Skeletal muscle cell (primary cell): Measurements from ENCODE around the gene CTNNB1.

Experiments used
- DNase-seq: peaks from one replicate; pipeline ENCODE4 v3.0.0-alpha.2; 2010; ENCODE audit warnings: low read depth
- H3K4me3 ChIP-seq: 2 replicates; pipeline ENCODE4 v1.5.1; 2011; ENCODE audit warnings: low read depth, mild to moderate bottlenecking, control low read depth, low read length, moderate library complexity

CTNNB1 gene

DNA sequence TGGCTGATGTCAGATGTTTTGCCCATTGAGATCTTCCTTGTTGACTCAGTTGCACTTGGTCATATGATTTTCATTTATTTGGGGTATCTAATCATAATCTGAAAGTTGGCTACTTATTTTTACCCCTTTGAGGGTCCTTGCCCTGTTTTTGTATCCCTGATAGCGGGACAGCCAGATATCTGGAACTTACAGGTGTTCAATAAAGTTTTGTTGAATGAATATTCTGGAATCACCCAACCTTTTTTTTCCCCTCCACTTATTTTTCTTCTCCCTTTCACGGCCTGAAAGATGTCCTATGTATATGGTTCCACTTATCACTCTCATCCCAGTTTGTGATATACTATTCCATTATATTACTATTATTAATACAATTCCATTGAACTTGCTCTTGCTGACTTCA lies 12.8 kb downstream of the CTNNB1 start:
- DNase-seq: no peak
- H3K4me3 ChIP-seq: no peak overlapping the region

DNA sequence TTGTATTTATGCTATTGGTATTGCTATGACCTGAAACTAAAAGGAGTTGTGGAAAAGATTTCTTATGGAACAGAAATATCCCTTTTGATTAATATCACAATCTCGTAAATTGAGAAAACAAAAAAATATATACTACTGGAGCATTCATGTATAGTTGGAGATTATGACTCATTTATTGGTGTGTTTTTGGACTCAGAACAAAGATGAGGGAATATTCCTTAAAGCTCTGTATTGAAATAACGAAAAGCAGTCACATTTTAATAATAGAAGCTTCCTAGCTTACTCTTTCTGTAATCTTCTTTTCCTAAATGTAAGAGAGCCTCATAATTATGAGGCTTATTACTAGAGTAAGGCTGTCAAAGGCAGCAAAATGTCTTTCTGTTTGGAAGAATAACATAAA lies 14.3 kb downstream of the CTNNB1 start:
- no peak for DNase-seq

DNA sequence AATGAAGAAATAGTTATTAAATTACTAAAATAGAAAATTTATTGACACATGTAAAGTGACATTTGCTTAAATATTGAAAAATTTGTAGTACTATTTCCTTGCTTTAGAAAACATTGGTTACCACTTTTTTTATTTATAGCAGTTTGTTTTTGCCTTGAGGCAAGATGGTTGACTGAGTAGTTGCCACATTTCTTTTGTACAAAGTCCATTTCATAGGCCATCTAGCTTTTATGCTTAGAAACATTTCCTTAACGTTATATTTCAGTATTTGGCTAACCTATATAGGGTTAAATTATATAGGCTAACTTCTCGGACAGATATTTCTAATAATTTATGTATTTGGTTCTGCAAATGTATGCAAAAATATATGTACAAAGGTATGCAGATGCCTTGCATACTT lies 17.1 kb downstream of the CTNNB1 start:
- no peak for DNase-seq
- H3K4me3 ChIP-seq: no peak overlapping the region

More for the DNA sequence above, 14.3 kb downstream of the CTNNB1 start:
- no peak overlapping the region for H3K4me3 ChIP-seq

DNA sequence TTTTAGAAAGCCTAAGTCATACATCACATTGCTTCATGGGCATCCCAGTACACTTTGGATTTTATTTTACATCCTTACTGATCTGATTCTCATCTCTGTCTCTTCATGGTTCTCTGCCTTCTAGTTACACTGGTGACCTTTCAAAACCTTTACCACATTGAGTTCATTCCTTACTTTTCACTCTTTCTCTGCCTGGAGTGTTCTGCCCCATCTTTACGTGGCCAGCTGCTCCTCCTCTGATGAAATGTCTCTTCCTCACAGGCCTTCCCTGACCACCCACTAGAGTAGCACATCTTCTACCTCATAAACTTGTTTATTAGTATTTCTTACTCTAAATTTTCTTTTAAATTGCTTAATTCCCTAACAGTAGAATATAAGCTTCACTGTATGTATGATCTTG lies 17.7 kb downstream of the CTNNB1 start:
- no peak for DNase-seq
- H3K4me3 ChIP-seq: no peak overlapping the region

DNA sequence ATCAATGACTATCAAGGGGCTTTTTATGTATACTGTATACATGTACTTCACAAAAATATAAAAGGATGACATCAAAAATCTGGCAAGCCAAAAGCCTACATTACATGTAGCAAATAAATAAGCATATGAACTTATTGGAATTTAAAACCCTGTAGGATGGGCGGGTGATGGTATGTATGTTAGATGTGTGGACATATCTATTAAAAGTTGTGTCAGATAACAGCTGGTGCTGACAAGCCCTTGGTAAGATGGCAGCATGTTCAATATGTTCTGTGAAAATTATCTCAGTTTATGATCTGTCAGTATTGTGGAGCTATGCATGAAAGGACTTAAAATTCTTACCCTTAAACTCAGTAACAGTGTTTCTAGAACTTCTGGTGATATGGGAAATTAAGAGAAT lies 20.1 kb downstream of the CTNNB1 start:
- H3K4me3 ChIP-seq: no peak overlapping the region

DNA sequence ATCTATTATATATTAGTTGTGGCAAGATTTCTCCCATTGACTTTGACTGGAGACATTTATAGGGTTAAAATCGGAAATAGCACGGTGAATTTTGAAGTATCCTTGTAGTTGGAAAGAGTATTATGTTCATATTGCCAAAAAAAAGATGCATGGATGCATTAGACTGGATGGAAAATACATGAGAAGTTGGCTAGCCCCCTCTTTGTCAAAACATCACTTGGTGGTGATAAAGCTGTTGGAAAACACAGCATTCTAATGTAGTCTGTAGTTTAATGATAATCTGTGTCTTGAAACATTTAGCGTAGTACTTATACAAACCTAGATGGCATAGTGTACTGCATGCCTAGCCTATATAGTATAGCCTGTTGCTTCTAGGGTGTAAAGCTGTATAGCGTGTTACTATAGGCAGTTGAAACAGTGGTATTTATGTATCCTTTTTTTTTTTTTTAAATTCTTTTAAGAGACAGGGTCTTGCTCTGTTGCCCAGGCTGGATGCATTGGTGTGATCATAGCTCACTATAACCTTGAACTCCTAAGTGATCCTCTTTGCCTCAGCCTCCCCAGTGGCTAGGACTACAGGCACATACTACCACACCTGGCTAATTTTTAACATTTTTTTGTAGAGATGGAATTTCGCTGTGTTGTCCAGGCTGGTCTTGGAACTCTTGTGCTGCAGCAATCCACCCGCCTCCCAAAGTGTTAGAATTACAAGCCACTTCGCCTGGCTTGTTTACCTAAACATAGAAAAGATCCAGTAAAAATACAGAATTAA lies 21.8 kb downstream of the CTNNB1 start:
- H3K4me3 ChIP-seq: no peak overlapping the region
- DNase-seq: no peak

More for the DNA sequence above, 20.1 kb downstream of the CTNNB1 start:
- no peak for DNase-seq

DNA sequence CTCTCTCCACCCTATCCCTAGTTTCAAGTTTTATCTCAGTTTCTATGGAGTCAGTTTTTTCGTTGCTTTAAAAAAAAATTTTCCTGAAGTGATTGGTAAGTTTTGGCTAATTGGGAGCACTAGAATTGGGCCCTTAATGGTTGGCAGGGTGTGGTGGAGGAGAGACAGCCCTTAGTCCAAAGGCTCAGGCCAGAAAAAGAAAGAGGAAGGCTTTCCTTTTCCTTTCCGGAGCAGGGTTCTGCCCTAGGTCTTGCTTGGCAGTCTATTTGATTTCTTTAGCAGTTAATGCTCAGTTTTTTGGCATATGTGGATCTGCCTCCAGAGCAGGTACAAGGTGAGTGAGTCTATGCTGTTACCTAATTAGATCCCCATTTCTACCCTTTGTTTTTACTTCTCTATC lies 22.7 kb downstream of the CTNNB1 start:
- no peak for DNase-seq
- no peak overlapping the region for H3K4me3 ChIP-seq

DNA sequence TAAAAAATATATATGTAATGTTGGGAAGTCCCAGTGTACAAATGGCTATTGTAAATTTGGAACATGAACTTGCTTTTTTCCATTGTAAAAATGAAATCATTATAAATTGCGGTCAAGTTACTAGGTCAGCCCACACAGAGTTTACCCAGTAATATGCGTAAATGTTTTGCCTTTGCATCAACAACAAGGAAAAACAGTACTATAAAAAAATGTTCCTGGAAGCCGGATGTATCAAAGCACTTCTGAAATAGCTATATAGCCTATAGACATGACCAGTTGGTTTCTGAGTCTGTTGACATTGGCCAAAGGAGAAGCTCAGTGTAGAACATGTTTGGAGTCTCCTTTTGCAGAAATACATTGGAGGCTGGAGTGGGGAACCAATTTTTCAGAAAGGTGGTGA lies 23.2 kb downstream of the CTNNB1 start:
- no peak overlapping the region for H3K4me3 ChIP-seq
- DNase-seq: no peak

DNA sequence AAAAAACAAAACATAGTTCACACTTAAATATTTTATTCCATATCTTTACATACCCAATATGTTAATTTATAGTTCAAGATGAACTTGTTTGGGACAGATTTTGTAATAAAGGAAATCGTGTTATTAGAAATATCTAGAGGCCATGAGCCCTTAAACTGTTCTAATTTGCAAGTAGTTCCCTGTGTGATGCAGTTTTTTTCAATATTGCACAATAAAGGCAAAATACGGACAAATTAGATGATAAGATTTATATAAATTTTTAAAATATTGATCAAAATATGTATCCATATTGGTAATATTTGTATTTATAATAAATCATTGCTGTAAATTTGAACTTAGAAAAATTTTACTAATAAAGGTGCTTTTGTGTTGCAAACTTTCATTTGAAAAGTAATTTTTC lies 23.8 kb downstream of the CTNNB1 start:
- H3K4me3 ChIP-seq: no peak overlapping the region
- DNase-seq: no peak

DNA sequence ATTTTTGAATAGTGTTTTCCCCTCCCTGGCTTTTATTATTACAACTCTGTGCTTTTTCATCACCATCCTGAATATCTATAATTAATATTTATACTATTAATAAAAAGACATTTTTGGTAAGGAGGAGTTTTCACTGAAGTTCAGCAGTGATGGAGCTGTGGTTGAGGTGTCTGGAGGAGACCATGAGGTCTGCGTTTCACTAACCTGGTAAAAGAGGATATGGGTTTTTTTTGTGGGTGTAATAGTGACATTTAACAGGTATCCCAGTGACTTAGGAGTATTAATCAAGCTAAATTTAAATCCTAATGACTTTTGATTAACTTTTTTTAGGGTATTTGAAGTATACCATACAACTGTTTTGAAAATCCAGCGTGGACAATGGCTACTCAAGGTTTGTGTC lies 24.4 kb downstream of the CTNNB1 start:
- DNase-seq: no peak

DNA sequence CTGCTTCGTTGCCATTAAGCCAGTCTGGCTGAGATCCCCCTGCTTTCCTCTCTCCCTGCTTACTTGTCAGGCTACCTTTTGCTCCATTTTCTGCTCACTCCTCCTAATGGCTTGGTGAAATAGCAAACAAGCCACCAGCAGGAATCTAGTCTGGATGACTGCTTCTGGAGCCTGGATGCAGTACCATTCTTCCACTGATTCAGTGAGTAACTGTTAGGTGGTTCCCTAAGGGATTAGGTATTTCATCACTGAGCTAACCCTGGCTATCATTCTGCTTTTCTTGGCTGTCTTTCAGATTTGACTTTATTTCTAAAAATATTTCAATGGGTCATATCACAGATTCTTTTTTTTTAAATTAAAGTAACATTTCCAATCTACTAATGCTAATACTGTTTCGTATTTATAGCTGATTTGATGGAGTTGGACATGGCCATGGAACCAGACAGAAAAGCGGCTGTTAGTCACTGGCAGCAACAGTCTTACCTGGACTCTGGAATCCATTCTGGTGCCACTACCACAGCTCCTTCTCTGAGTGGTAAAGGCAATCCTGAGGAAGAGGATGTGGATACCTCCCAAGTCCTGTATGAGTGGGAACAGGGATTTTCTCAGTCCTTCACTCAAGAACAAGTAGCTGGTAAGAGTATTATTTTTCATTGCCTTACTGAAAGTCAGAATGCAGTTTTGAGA lies 25.0 kb downstream of the CTNNB1 start:
- peak; percentile 90 for DNase-seq
- no peak overlapping the region for H3K4me3 ChIP-seq

More for the DNA sequence above, 24.4 kb downstream of the CTNNB1 start:
- no peak overlapping the region for H3K4me3 ChIP-seq

DNA sequence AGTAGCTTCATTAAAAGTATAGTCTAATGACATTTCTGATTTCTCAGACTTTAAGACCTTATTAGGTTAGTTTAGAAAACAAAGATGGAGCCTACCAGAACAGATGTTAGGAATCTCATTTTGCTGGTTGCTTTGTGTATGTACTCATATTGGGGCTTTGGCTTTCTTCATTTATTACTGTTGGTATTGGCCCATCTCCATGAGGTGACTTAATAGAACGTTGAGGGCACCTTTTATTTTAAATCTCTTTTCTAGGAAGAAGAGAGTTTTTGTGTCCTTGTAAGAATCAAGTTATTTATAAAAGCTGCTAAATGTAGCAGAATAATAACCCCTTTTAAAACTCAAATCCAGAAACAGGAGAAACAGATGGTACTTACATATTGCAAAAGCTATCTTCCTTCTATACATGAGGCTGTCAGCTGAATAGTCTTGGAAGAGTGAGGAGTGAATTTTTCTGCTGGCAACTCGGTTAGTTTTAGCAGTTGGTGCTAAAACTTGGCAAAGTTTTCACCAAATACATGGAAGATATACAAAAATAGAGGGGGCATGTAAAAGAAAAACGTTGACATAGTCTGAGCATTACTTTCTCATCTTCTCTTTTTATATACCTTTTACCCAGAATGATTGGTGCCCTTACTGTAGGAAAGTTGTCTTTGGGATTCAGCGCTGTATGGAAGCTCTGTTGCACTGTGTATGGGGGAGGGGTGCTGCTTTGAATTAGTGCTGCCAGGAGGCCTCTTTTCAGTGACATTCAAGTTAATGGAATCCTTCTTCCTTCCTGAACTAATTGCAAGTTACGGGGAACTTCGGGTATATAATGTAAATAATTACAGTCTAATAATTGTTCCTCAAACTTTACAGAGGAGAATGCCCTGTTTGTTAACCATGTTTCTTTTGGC lies 35.8 kb downstream of the CTNNB1 start:
- peak; percentile 31 for DNase-seq
- no peak overlapping the region for H3K4me3 ChIP-seq

DNA sequence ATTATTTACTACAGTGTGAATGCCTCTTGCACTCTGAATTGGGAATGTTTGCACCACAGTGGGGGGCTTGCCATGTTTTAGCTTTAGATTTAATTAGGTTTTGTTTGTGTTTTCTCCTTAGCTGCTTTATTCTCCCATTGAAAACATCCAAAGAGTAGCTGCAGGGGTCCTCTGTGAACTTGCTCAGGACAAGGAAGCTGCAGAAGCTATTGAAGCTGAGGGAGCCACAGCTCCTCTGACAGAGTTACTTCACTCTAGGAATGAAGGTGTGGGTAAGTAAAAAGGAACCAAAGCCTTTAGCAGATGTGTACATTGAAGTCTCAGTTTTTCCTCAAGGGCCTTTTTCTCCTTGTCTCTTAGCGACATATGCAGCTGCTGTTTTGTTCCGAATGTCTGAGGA lies 36.9 kb downstream of the CTNNB1 start:
- no peak for DNase-seq
- H3K4me3 ChIP-seq: no peak overlapping the region

DNA sequence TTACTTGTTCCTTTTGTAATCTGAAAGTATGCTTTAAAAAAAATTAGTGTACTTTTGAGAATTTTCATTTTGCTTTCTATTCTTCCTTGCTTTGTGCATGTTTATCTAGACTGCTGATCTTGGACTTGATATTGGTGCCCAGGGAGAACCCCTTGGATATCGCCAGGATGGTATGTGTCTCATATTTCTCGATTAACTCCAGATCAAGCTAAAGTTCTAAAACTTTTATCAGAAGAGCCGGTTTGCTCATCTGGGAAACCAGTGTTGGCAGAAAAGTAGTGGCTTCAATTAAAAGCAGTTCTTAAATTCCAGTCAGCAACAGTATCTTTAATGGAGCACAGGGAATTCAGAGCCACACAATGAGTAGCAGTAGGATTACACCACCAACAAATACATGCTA lies 38.6 kb downstream of the CTNNB1 start:
- H3K4me3 ChIP-seq: no peak overlapping the region
- DNase-seq: no peak

DNA sequence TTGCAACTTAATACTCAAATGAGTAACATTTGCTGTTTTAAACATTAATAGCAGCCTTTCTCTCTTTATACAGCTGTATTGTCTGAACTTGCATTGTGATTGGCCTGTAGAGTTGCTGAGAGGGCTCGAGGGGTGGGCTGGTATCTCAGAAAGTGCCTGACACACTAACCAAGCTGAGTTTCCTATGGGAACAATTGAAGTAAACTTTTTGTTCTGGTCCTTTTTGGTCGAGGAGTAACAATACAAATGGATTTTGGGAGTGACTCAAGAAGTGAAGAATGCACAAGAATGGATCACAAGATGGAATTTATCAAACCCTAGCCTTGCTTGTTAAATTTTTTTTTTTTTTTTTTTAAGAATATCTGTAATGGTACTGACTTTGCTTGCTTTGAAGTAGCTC lies 40.3 kb downstream of the CTNNB1 start:
- no peak for DNase-seq
- H3K4me3 ChIP-seq: no peak overlapping the region

DNA sequence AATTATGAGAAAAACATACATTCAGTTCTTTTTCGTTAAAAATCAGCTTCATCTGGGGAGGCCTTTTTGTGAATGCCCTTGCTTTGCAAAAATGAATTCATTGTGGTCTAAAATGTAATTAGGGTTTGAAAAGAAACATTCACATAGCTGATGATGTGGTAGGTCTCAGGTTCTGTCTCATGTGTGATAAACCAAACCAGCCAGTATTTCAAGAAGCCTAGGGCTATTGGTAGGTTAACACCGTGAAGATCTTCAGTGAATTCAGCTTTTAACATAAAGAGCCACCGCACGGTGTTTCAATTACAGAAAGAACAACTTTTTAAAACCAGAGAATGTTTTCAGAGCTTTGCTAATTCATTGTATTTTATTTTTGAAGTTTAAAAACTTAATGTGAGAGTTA lies 41.9 kb downstream of the CTNNB1 start:
- H3K4me3 ChIP-seq: no peak overlapping the region
- DNase-seq: no peak

DNA sequence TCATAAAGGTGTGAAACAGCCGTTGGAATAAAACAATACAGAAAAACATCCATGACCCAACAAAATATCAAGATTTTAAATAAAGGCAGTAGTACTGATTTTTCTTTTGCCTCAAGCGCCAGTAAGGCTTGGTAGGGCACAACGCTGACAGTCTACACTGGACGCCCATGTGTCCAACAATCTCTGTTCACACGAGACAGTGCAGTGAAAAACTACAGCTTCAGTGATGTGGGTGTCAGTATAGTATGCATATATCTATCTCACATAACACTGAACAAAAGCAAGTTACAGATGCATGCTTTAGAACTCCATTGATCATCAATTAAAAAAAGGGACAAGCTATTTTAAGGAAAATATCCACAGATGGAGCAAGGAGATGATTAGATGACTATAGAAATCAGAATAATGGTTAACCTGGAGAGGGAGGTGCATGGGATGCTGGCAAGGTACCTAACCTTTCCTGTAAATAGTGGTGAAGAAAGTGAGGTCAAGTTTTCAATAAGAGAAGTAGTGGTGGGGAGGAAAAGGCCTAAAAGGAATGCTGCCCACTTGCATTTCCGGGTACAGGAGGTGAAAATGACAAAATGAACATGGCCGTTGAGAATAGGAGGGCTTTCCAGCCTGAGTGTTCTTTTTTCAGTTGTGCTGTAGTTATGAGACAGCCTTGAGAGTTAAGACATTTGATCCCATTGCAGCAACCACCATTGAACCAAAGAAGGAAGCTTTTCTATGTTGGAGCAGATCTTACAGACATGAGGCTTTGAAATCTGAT lies 42.7 kb downstream of the CTNNB1 start:
- no peak for DNase-seq
- H3K4me3 ChIP-seq: no peak overlapping the region

DNA sequence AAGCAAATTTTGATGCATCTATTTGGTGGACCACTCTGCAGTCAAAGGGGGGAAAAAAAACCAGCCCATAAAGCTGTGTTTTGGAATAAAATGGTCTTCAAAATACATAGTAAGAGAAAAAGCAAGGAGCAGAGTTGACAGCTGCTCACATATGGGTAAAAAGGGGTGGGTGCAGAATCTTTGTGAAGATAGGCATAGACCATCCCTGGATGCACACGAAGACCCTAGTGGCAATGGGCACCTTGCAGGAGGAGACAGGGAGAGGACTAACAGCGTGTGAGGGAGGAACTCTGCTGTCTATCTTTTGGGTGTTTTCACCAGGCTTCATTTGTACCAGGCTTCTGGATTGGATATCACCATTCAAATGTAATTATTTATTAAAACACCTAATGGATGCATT lies 43.9 kb downstream of the CTNNB1 start:
- H3K4me3 ChIP-seq: no peak overlapping the region

DNA sequence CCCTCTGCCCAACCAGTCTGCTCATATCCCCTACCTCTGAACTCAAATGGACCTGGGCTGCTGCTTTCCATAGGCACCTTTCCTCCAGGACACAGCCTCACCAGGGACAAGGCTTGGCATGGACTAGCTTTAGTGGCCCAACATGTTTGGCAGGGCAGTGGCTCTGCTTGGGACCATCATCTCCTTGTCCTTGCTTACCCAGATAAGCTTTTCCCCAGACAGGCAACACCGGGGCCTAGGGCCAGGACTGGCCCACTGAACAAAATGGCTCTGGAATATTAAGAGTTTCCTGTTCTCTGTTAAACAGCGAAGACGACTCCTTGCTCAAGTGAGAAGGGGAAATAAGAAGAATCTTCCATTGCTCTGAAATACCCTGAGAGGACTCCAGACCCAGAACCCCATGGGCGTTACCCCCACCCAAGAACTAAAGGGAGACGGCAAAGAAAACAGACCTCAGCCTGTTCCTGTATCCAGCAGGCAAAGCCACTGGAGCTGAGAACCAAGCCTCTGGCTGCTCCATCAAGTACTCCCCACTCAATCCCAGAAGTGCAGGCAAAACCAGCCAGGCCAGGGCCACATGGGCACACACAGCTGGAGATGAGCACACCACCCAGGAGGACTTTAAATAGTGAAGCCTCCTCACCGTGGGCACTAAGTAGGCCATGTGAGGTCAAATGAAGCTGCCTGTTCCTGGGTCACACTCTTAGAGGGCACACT lies 45.5 kb downstream of the CTNNB1 start:
- H3K4me3 ChIP-seq: no peak overlapping the region
- no peak for DNase-seq

More for the DNA sequence above, 43.9 kb downstream of the CTNNB1 start:
- DNase-seq: no peak
